Measurements from ENCODE around the gene OTUD3. TPM values are rescaled to one million over a fixed set of nuclear protein-coding genes. Genes with fewer than 3 reads are reported as not detected.
"Not testable (repeated sequence)": the region's sequence is repeated elsewhere in the genome, so short reads cannot be mapped to it uniquely, and the experiment has no call there.

Gene OTUD3
- 1 to 10 TPM in 4 of 6 donors, under 1 TPM in 2; 0.74 to 3.6 (median 2.0) TPM for polyA plus RNA-seq (ENCODE audit: low read depth in 6 of 6)

GRCh38 chr1:19882111-19883071 lies at the start of gene OTUD3:
Gene OTUD3 (plus strand): TSS chr1:19882395. CDS start chr1:19882514, 119 bp downstream.
- Mint-ChIP-seq H3K27ac (peak within 1 kb of the TSS in 5 of 6 donors; percentile 57 to 94 (median 84)), H3K9me3 (peaks cover 0 to 1% (median 0%) of the 10 kb centered on the region in 7 donors), H3K4me1 (peaks cover 24 to 36% (median 32%) of the 10 kb centered on the region in 3 donors), H3K4me3 (peak within 1 kb of the TSS; percentile 77 to 94 (median 86)), H3K36me3 (no peaks in the 10 kb centered on the region), H3K27me3 (peaks cover 8 to 23% (median 10%) of the 10 kb centered on the region in 3 donors)
- peak; percentile 98 for DNase-seq
- ATAC-seq (ENCODE audit: low read depth in 2 of 2), result peak; percentile 90 to 91

GRCh38 chr1:19835578-19835977 lies 46.6 kb upstream of the OTUD3 start:
- Mint-ChIP-seq H3K27me3 (peaks cover 24 to 40% (median 37%) of the 10 kb centered on the region in 3 donors), H3K27ac (peak overlapping the region in 1 of 6 donors; percentile 82), H3K4me1 (peaks cover 2 to 7% (median 6%) of the 10 kb centered on the region in 3 donors), H3K9me3 (peaks cover 0 to 14% (median 8%) of the 10 kb centered on the region in 7 donors), H3K36me3 (no peaks in the 10 kb centered on the region), H3K4me3 (no peak overlapping the region)
- DNase-seq (no peak), ATAC-seq (ENCODE audit: low read depth in 2 of 2) (no peak)

GRCh38 chr1:19837866-19838265 lies 44.3 kb upstream of the OTUD3 start:
- no peak for ATAC-seq (ENCODE audit: low read depth in 2 of 2)
- Mint-ChIP-seq H3K27me3 (peaks cover 21 to 33% (median 23%) of the 10 kb centered on the region in 3 donors), H3K4me3 (no peak overlapping the region), H3K9me3 (peaks cover 0 to 1% (median 0%) of the 10 kb centered on the region in 7 donors), H3K27ac (peak overlapping the region in 1 of 6 donors; percentile 67), H3K36me3 (no peaks in the 10 kb centered on the region), H3K4me1 (peaks cover 2 to 7% (median 6%) of the 10 kb centered on the region in 3 donors)
- no peak for DNase-seq

GRCh38 chr1:19840228-19840627 lies 42.0 kb upstream of the OTUD3 start:
- Mint-ChIP-seq H3K4me1 (peaks cover 2 to 7% (median 6%) of the 10 kb centered on the region in 3 donors), H3K4me3 (no peak overlapping the region), H3K36me3 (no peaks in the 10 kb centered on the region), H3K9me3 (peaks cover 0 to 1% (median 0%) of the 10 kb centered on the region in 7 donors), H3K27me3 (peaks cover 24 to 34% (median 30%) of the 10 kb centered on the region in 3 donors), H3K27ac (no peak overlapping the region)
- ATAC-seq (ENCODE audit: low read depth in 2 of 2), result no peak
- no peak for DNase-seq

- Mint-ChIP-seq H3K4me1 (no peaks in the 10 kb centered on the region), H3K4me3 (no peak overlapping the region), H3K27ac (no peak overlapping the region), H3K36me3 (no peaks in the 10 kb centered on the region), H3K9me3 (no peaks in the 10 kb centered on the region), H3K27me3 (peaks cover 37 to 41% (median 41%) of the 10 kb centered on the region in 3 donors)
- DNase-seq (no peak), ATAC-seq (ENCODE audit: low read depth in 2 of 2) (no peak)
These were observed 37.3 kb upstream of the OTUD3 start for GRCh38 chr1:19844731-19845495.

- no peak for DNase-seq
- Mint-ChIP-seq H3K4me1 (no peaks in the 10 kb centered on the region), H3K27ac (no peak overlapping the region), H3K36me3 (no peaks in the 10 kb centered on the region), H3K27me3 (peaks cover 37 to 40% (median 38%) of the 10 kb centered on the region in 3 donors), H3K9me3 (no peaks in the 10 kb centered on the region), H3K4me3 (no peak overlapping the region)
- no peak for ATAC-seq (ENCODE audit: low read depth in 2 of 2)
These were observed 36.6 kb upstream of the OTUD3 start for GRCh38 chr1:19845555-19845954.

GRCh38 chr1:19846338-19846737 lies 35.9 kb upstream of the OTUD3 start:
- DNase-seq, result no peak
- Mint-ChIP-seq H3K9me3 (no peaks in the 10 kb centered on the region), H3K4me1 (no peaks in the 10 kb centered on the region), H3K27ac (no peak overlapping the region), H3K36me3 (no peaks in the 10 kb centered on the region), H3K27me3 (peaks cover 36 to 40% (median 37%) of the 10 kb centered on the region in 3 donors), H3K4me3 (no peak overlapping the region)
- no peak for ATAC-seq (ENCODE audit: low read depth in 2 of 2)

GRCh38 chr1:19847334-19847733 lies 34.9 kb upstream of the OTUD3 start:
- not testable (repeated sequence) for ATAC-seq (ENCODE audit: low read depth in 2 of 2); H3K9me3 Mint-ChIP-seq; DNase-seq; H3K4me1 Mint-ChIP-seq; H3K36me3 Mint-ChIP-seq; H3K4me3 Mint-ChIP-seq; H3K27ac Mint-ChIP-seq
- H3K27me3 Mint-ChIP-seq, result peaks cover 35 to 37% (median 36%) of the 10 kb centered on the region in 3 donors

- not testable (repeated sequence) for H3K9me3 Mint-ChIP-seq, DNase-seq
These were observed 32.9 kb upstream of the OTUD3 start for GRCh38 chr1:19849307-19849706.

GRCh38 chr1:19850214-19850613 lies 32.0 kb upstream of the OTUD3 start:
- Mint-ChIP-seq H3K27me3 (peaks cover 26 to 37% (median 28%) of the 10 kb centered on the region in 3 donors), H3K9me3 (peaks cover 0 to 4% (median 0%) of the 10 kb centered on the region in 7 donors), H3K36me3 (no peaks in the 10 kb centered on the region), H3K4me3 (no peak overlapping the region), H3K27ac (no peak overlapping the region), H3K4me1 (no peaks in the 10 kb centered on the region)
- DNase-seq (no peak), ATAC-seq (ENCODE audit: low read depth in 2 of 2) (no peak)

More at GRCh38 chr1:19849307-19849706, 32.9 kb upstream of the OTUD3 start:
- H3K36me3 Mint-ChIP-seq; H3K4me3 Mint-ChIP-seq; H3K4me1 Mint-ChIP-seq; H3K27ac Mint-ChIP-seq; ATAC-seq (ENCODE audit: low read depth in 2 of 2): not testable (repeated sequence)
- H3K27me3 Mint-ChIP-seq, result peaks cover 29 to 38% (median 30%) of the 10 kb centered on the region in 3 donors

GRCh38 chr1:19852036-19852435 lies 30.2 kb upstream of the OTUD3 start:
- no peaks in the 10 kb centered on the region for H3K36me3 Mint-ChIP-seq
- H3K4me3 Mint-ChIP-seq, result no peak overlapping the region
- peaks cover 0 to 4% (median 0%) of the 10 kb centered on the region in 7 donors for H3K9me3 Mint-ChIP-seq
- H3K4me1 Mint-ChIP-seq, result no peaks in the 10 kb centered on the region
- no peak overlapping the region for H3K27ac Mint-ChIP-seq
- peaks cover 15 to 21% (median 20%) of the 10 kb centered on the region in 3 donors for H3K27me3 Mint-ChIP-seq
- DNase-seq, result no peak
- ATAC-seq (ENCODE audit: low read depth in 2 of 2), result no peak

GRCh38 chr1:19854866-19855265 lies 27.3 kb upstream of the OTUD3 start:
- Mint-ChIP-seq H3K9me3 (peaks cover 0 to 4% (median 0%) of the 10 kb centered on the region in 7 donors), H3K27me3 (peaks cover 11 to 32% (median 24%) of the 10 kb centered on the region in 3 donors), H3K27ac (no peak overlapping the region), H3K4me3 (no peak overlapping the region), H3K4me1 (peaks cover 0 to 5% (median 0%) of the 10 kb centered on the region in 3 donors), H3K36me3 (no peaks in the 10 kb centered on the region)
- ATAC-seq (ENCODE audit: low read depth in 2 of 2) (no peak), DNase-seq (no peak)

- Mint-ChIP-seq H3K9me3 (peaks cover 3 to 12% (median 8%) of the 10 kb centered on the region in 7 donors), H3K27ac (peak overlapping the region in 1 of 6 donors; percentile 41), H3K36me3 (peaks cover 0 to 8% of the 10 kb centered on the region in 2 donors), H3K27me3 (peaks cover 18 to 38% (median 30%) of the 10 kb centered on the region in 3 donors), H3K4me3 (no peak overlapping the region), H3K4me1 (peaks cover 0 to 5% (median 0%) of the 10 kb centered on the region in 3 donors)
- peak; percentile 38 to 59 for ATAC-seq (ENCODE audit: low read depth in 2 of 2)
- no peak for DNase-seq
These were observed 23.3 kb upstream of the OTUD3 start for GRCh38 chr1:19858893-19859292.

Measured in naive B cell (primary cell).